ENCODE results near the gene PLD4. TPM values are rescaled to one million over a fixed set of nuclear protein-coding genes. Genes with fewer than 3 reads are reported as not detected.
"Not testable (repeated sequence)": the region's sequence is repeated elsewhere in the genome, so short reads cannot be mapped to it uniquely, and the experiment has no call there.

PLD4 gene
- total RNA-seq, 1 donor from 2014 or later, result not detected

DNA sequence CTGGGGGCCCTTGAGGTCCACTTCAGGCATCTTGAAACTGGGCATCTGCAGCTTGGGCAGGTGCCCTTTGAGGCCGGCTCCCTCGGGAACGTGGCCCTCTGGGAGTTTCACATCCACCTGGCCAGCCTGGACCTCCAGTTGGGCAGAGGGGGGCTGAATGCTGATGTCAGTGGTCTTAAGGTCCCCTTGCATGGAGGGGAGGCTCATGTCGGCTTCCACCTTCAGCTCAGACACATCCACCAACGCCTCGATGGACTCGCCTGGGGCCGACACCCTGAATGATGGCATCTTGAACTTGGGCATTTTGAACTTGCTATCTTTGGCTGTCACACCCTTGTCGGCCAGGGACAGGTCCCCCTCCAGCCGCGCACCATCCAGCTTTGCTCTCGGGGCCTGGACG, 22.5 kb downstream of the PLD4 start:
- H3K27ac ChIP-seq; H3K27me3 ChIP-seq; H3K4me1 ChIP-seq; H3K9me3 ChIP-seq; H3K4me3 ChIP-seq; DNase-seq (ENCODE audit: extremely low spot score in 2 of 2); intact Hi-C loops (cut with DNase I): not testable (repeated sequence)
- H3K36me3 ChIP-seq, result peaks cover 0 to 40% of the 10 kb centered on the region in 2 donors

DNA sequence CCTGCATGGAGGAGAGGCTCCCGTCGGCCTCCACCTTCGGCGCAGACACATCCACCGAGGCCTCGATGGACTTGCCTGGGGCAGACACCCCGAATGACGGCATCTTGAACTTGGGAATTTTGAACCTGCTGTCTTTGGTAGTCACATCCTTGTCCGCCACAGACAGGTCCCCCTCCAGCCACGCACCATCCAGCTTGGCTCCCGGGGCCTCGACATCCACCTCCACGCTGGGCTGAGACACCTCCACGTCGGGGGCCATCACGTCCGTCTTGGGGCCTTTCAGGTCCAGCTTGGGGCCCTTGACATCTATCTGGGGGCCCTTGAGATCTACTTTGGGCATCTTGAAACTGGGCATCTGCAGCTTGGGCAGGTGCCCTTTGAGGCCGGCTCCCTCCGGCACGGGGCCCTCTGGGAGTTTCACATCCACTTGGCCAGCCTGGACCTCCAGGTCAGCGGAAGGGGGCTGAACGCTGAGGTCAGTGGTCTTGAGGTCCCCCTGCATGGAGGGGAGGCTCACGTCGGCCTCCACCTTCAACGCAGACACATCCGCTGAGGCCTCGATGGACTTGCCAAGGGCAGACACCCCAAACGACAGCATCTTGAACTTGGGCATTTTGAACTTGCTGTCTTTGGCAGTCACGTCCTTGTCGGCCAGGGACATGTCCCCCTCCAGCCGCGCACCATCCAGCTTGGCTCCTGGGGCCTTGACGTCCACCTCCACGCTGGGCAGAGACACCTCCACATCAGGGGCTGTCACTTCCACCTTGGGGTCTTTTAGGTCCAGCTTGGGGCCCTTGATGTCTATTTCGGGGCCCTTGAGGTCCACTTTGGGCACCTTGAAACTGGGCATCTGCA, 23.4 kb downstream of the PLD4 start:
- H3K4me1 ChIP-seq; H3K4me3 ChIP-seq; intact Hi-C loops (cut with DNase I); H3K27me3 ChIP-seq; H3K9me3 ChIP-seq; H3K27ac ChIP-seq; DNase-seq (ENCODE audit: extremely low spot score in 2 of 2): not testable (repeated sequence)
- peaks cover 0 to 31% of the 10 kb centered on the region in 2 donors for H3K36me3 ChIP-seq

DNA sequence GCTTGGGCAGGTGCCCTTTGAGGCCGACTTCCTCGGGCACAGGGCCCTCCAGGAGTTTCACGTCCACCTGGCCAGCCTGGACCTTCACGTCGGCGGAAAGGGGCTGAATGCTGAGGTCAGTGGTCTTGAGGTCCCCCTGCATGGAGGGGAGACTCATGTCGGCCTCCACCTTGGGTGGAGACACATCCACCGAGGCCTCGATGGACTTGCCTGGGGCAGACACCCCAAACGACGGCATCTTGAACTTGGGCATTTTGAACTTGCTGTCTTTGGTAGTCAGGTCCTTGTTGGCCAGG, 24.0 kb downstream of the PLD4 start:
- H3K36me3 ChIP-seq, result peaks cover 0 to 28% of the 10 kb centered on the region in 2 donors
- H3K4me3 ChIP-seq, result no peak overlapping the region
- no peak overlapping the region for H3K27ac ChIP-seq
- no peaks in the 10 kb centered on the region for H3K4me1 ChIP-seq
- DNase-seq (ENCODE audit: extremely low spot score in 2 of 2), result no peak
- no peaks in the 10 kb centered on the region for H3K9me3 ChIP-seq
- H3K27me3 ChIP-seq, result no peaks in the 10 kb centered on the region
- TF ChIP-seq, protein P1, sequence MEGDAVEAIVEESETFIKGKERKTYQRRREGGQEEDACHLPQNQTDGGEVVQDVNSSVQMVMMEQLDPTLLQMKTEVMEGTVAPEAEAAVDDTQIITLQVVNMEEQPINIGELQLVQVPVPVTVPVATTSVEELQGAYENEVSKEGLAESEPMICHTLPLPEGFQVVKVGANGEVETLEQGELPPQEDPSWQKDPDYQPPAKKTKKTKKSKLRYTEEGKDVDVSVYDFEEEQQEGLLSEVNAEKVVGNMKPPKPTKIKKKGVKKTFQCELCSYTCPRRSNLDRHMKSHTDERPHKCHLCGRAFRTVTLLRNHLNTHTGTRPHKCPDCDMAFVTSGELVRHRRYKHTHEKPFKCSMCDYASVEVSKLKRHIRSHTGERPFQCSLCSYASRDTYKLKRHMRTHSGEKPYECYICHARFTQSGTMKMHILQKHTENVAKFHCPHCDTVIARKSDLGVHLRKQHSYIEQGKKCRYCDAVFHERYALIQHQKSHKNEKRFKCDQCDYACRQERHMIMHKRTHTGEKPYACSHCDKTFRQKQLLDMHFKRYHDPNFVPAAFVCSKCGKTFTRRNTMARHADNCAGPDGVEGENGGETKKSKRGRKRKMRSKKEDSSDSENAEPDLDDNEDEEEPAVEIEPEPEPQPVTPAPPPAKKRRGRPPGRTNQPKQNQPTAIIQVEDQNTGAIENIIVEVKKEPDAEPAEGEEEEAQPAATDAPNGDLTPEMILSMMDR (IDR thresholded peaks at IDR 0.05), result no peak
- TF ChIP-seq POLR2A (IDR thresholded peaks at IDR 0.05) (no peak), POLR2AphosphoS5 (IDR thresholded peaks at IDR 0.05; ENCODE audit: insufficient read depth in 1 of 2, low read depth in 1 of 2) (no peak)
- intact Hi-C loops (cut with DNase I), result no loop called here

DNA sequence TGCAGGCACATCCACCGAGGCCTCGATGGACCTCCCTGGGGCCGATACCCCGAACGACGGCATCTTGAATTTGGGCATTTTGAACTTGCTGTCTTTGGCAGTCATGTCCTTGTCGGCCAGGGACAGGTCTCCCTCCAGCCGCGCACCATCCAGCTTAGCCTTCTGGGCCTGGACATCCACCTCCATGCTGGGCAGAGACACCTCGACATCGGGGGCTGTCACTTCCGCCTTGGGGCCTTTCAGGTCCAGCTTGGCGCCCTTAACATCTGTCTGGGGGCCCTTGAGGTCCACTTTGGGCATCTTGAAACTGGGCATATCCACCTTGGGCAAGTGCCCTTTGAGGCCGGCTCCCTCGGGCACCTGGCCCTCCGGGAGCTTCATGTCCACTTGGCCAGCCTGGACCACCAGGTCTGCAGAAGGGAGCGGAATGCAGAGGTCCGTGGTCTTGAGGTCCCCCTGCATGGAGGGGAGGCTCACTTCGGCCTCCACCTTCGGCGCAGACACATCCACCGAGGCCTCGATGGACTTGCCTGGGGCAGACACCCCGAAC, 24.8 kb downstream of the PLD4 start:
- intact Hi-C loops (cut with DNase I); H3K27me3 ChIP-seq; H3K4me1 ChIP-seq; H3K9me3 ChIP-seq; DNase-seq (ENCODE audit: extremely low spot score in 2 of 2); H3K27ac ChIP-seq; H3K4me3 ChIP-seq: not testable (repeated sequence)
- H3K36me3 ChIP-seq, result peaks cover 0 to 28% of the 10 kb centered on the region in 2 donors

DNA sequence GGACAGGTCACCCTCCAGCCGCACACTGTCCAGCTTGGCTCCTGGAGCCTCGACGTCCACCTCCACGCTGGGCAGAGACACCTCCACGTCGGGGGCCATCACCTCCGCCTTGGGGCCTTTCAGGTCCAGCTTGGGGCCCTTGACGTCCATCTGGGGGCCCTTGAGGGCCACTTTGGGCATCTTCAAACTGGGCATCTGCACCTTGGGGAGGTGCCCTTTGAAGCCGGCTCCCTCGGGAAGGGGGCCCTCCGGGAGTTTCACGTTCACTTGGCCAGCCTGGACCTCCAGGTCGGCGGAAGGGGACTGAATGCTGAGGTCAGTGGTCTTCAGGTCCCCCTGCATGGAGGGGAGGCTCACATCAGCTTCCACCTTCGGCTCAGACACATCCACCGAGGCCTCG, 25.3 kb downstream of the PLD4 start:
- no peaks in the 10 kb centered on the region for H3K4me1 ChIP-seq
- peaks cover 0 to 31% of the 10 kb centered on the region in 2 donors for H3K36me3 ChIP-seq
- H3K27me3 ChIP-seq, result no peaks in the 10 kb centered on the region
- no peak overlapping the region for H3K27ac ChIP-seq
- TF ChIP-seq, protein P1 (IDR thresholded peaks at IDR 0.05), result no peak
- TF ChIP-seq POLR2A (IDR thresholded peaks at IDR 0.05) (no peak), POLR2AphosphoS5 (IDR thresholded peaks at IDR 0.05; ENCODE audit: insufficient read depth in 1 of 2, low read depth in 1 of 2) (no peak)
- intact Hi-C loops (cut with DNase I), result no loop called here
- no peak overlapping the region for H3K4me3 ChIP-seq
- no peak for DNase-seq (ENCODE audit: extremely low spot score in 2 of 2)
- no peaks in the 10 kb centered on the region for H3K9me3 ChIP-seq

DNA sequence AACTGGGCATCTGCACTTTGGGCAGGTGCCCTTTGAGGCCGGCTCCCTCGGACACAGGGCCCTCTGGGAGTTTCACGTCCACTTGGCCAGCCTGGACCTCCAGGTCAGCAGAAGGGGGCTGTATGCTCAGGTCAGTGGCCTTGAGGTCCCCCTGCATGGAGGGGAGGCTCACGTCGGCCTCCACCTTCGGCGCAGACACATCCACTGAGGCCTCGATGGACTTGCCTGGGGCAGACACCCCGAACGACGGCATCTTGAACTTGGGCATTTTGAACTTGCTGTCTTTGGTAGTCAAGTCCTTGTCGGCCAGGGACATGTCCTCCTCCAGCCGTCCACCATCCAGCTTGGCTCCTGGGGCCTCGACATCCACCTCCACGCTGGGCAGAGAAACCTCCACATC, 26.0 kb downstream of the PLD4 start:
- H3K27ac ChIP-seq; H3K27me3 ChIP-seq; H3K4me1 ChIP-seq; H3K4me3 ChIP-seq; H3K9me3 ChIP-seq; intact Hi-C loops (cut with DNase I); DNase-seq (ENCODE audit: extremely low spot score in 2 of 2): not testable (repeated sequence)
- peaks cover 0 to 31% of the 10 kb centered on the region in 2 donors for H3K36me3 ChIP-seq

DNA sequence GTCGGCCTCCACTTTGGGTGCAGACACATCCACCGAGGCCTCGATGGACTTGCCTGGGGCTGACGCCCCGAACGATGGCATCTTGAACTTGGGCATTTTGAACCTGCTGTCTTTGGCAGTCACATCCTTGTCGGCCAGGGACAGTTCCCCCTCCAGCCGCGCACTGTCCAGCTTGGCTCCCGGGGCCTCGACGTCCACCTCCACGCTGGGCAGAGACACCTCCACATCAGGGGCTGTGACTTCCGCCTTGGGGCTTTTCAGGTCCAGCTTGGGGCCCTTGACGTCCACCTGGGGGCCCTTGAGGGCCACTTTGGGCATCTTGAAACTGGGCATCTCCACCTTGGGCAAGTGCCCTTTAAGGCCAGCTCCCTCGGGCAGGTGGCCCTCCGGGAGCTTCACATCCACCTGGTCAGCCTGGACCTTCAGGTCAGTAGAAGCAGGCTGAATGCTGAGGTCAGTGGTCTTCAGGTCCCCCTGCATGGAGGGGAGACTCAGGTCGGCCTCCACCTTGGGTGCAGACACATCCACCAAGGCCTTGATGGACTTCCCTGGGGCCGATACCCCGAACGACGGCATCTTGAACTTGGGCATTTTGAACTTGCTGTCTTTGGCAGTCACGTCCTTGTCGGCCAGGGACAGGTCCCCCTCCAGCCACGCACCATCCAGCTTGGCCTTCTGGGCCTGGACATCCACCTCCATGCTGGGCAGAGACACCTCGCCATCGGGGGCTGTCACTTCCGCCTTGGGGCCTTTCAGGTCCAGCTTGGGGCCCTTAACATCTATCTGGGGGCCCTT, 27.4 kb downstream of the PLD4 start:
- H3K27me3 ChIP-seq; H3K4me3 ChIP-seq; DNase-seq (ENCODE audit: extremely low spot score in 2 of 2); intact Hi-C loops (cut with DNase I); H3K9me3 ChIP-seq; H3K4me1 ChIP-seq; H3K27ac ChIP-seq: not testable (repeated sequence)
- H3K36me3 ChIP-seq, result peaks cover 0 to 38% of the 10 kb centered on the region in 2 donors
